H9 (cell line): ENCODE results near the gene ERBIN. TPM values are rescaled to one million over a fixed set of nuclear protein-coding genes. Genes with fewer than 3 reads are reported as not detected.

Experiments used
- DNase-seq: peaks from one replicate; pipeline ENCODE4 v3.0.0-alpha.2; 2017
- H2AFZ ChIP-seq: one replicate; pipeline ENCODE4 v1.6.1; 2013; ENCODE audit warnings: mild to moderate bottlenecking, low read length, control low read depth, moderate library complexity
- H2AK5ac ChIP-seq: 2 replicates; pipeline ENCODE4 v1.6.1; 2013; ENCODE audit warnings: low read length, control low read depth, mixed read lengths; ENCODE audit not compliant: insufficient read length
- H2BK120ac ChIP-seq: one replicate; pipeline ENCODE4 v1.6.1; 2013; ENCODE audit warnings: low read depth, mild to moderate bottlenecking, low read length, control low read depth, inconsistent platforms; ENCODE audit not compliant: poor library complexity, severe bottlenecking
- H2BK12ac ChIP-seq: 2 replicates; pipeline ENCODE4 v1.6.1; 2013; ENCODE audit warnings: low read length, control low read depth, mixed read lengths, low read depth; ENCODE audit not compliant: insufficient read length
- H2BK15ac ChIP-seq: 2 replicates; pipeline ENCODE4 v1.6.1; 2013; ENCODE audit warnings: low read depth, low read length, control low read depth
- H2BK20ac ChIP-seq: one replicate; pipeline ENCODE4 v1.6.1; 2013; ENCODE audit warnings: low read depth, mild to moderate bottlenecking, low read length, control low read depth, inconsistent platforms; ENCODE audit not compliant: poor library complexity, severe bottlenecking
- H2BK5ac ChIP-seq: 2 replicates; pipeline ENCODE4 v1.6.1; 2013; ENCODE audit warnings: low read length, control low read depth, mixed read lengths; ENCODE audit not compliant: insufficient read length
- H3K14ac ChIP-seq: 2 replicates; pipeline ENCODE4 v1.6.1; 2013; ENCODE audit warnings: low read length, control low read depth; ENCODE audit not compliant: insufficient read depth
- H3K18ac ChIP-seq: 2 replicates; pipeline ENCODE4 v1.6.1; 2013; ENCODE audit warnings: low read depth, mild to moderate bottlenecking, mixed read lengths, low read length, control low read depth; ENCODE audit not compliant: insufficient read length
- H3K23ac ChIP-seq: 2 replicates; pipeline ENCODE4 v1.6.1; 2013; ENCODE audit warnings: low read length, control low read depth, mixed read lengths, low read depth; ENCODE audit not compliant: insufficient read length
- H3K23me2 ChIP-seq: 2 replicates; pipeline ENCODE4 v1.6.1; 2013; ENCODE audit warnings: low read depth, mild to moderate bottlenecking, mixed read lengths, low read length, control low read depth; ENCODE audit not compliant: insufficient read length, poor library complexity, severe bottlenecking
- H3K27ac ChIP-seq: 2 replicates; pipeline ENCODE4 v1.5.1; 2013; ENCODE audit warnings: low read length, control low read depth, mixed read lengths, low read depth; ENCODE audit not compliant: insufficient read length
- H3K27me3 ChIP-seq: 2 replicates; pipeline ENCODE4 v1.6.1; 2013; ENCODE audit warnings: low read length, control low read depth, inconsistent platforms; ENCODE audit not compliant: insufficient read depth
- H3K4ac ChIP-seq: 2 replicates; pipeline ENCODE4 v1.6.1; 2013; ENCODE audit warnings: low read depth, mild to moderate bottlenecking, control low read depth, inconsistent platforms, low read length, moderate library complexity
- H3K4me1 ChIP-seq: 2 replicates; pipeline ENCODE4 v1.6.1; 2013; ENCODE audit warnings: low read length, control low read depth, inconsistent platforms; ENCODE audit not compliant: insufficient read depth
- H3K4me2 ChIP-seq: 2 replicates; pipeline ENCODE4 v1.6.1; 2013; ENCODE audit warnings: low read length, control low read depth, mixed read lengths; ENCODE audit not compliant: insufficient read length, insufficient read depth
- H3K56ac ChIP-seq: 2 replicates; pipeline ENCODE4 v1.6.1; 2013; ENCODE audit warnings: low read depth, mild to moderate bottlenecking, mixed read lengths, low read length, control low read depth; ENCODE audit not compliant: insufficient read length
- H3K79me1 ChIP-seq: 2 replicates; pipeline ENCODE4 v1.6.1; 2013; ENCODE audit warnings: low read depth, mild to moderate bottlenecking, moderate library complexity, low read length, control low read depth, inconsistent platforms; ENCODE audit not compliant: insufficient read depth, poor library complexity, severe bottlenecking
- H3K79me2 ChIP-seq: 2 replicates; pipeline ENCODE4 v1.6.1; 2013; ENCODE audit warnings: low read length, control low read depth, inconsistent platforms; ENCODE audit not compliant: insufficient read depth
- H3K9ac ChIP-seq: 2 replicates; pipeline ENCODE4 v1.6.1; 2013; ENCODE audit warnings: low read length, control low read depth, mixed read lengths; ENCODE audit not compliant: insufficient read length; ENCODE audit errors: extremely low read depth
- H3K9me3 ChIP-seq: one replicate; pipeline ENCODE4 v1.6.1; 2013; ENCODE audit warnings: low read depth, low read length, inconsistent platforms; ENCODE audit not compliant: control insufficient read depth
- H3T11ph ChIP-seq: one replicate; pipeline ENCODE4 v1.6.1; 2013; ENCODE audit warnings: mild to moderate bottlenecking, low read length, control low read depth, inconsistent platforms
- H4K20me1 ChIP-seq: one replicate; pipeline ENCODE4 v1.6.1; 2013; ENCODE audit not compliant: control insufficient read depth, insufficient read length, insufficient read depth
- H4K5ac ChIP-seq: 2 replicates; pipeline ENCODE4 v1.6.1; 2013; ENCODE audit warnings: low read depth, mild to moderate bottlenecking, mixed read lengths, low read length, control low read depth; ENCODE audit not compliant: insufficient read length
- H4K8ac ChIP-seq: replicated peaks from 2 replicates; pipeline ENCODE4 v1.6.1; 2013; ENCODE audit warnings: low read length, control low read depth, mixed read lengths, low read depth; ENCODE audit not compliant: insufficient read length
- H4K91ac ChIP-seq: 2 replicates; pipeline ENCODE4 v1.6.1; 2013; ENCODE audit warnings: low read depth, mild to moderate bottlenecking, moderate library complexity, mixed read lengths, low read length, control low read depth; ENCODE audit not compliant: insufficient read length
- H3K27ac Mint-ChIP-seq, 3 experiments: 2 replicates in 2 of 3; 3 replicates in 1 of 3; pipeline ENCODE4 v1.8.0; 2020 to 2021; ENCODE audit warnings: mixed read lengths in 3 of 3, mild to moderate bottlenecking in 1 of 3, moderate library complexity in 1 of 3
- H3K27me3 Mint-ChIP-seq: 2 replicates; pipeline ENCODE4 v1.8.0; 2021; ENCODE audit warnings: low read depth, mild to moderate bottlenecking, moderate library complexity, mixed read lengths
- H3K36me3 Mint-ChIP-seq, 3 experiments: 2 replicates in 2 of 3; 3 replicates in 1 of 3; pipeline ENCODE4 v1.8.0; 2020 to 2021; ENCODE audit warnings: low read depth in 3 of 3, mixed read lengths in 3 of 3; ENCODE audit not compliant: insufficient read depth in 1 of 3
- H3K4me1 Mint-ChIP-seq, 2 experiments: 2 replicates each; pipeline ENCODE4 v1.8.0; 2020; ENCODE audit warnings: mixed read lengths in 2 of 2
- H3K4me3 Mint-ChIP-seq, 2 experiments: 2 replicates in 1 of 2; 3 replicates in 1 of 2; pipeline ENCODE4 v1.8.0; 2020 to 2021; ENCODE audit warnings: mild to moderate bottlenecking in 2 of 2, mixed read lengths in 2 of 2, moderate library complexity in 1 of 2
- H3K9me3 Mint-ChIP-seq, 2 experiments: 2 replicates in 1 of 2; 3 replicates in 1 of 2; pipeline ENCODE4 v1.8.0; 2020; ENCODE audit warnings: mild to moderate bottlenecking in 2 of 2, mixed read lengths in 2 of 2, moderate library complexity in 1 of 2
- WGBS: extraction: QIAGEN DNeasy Blood & Tissue Kit; methylation state at CpG from one replicate; pipeline ENCODE4 v1.1.7; 2013; ENCODE audit warnings: missing lambda C conversion rate, low lambda C conversion rate, mixed read lengths; ENCODE audit not compliant: insufficient read length; ENCODE audit errors: extremely low coverage; 5-methylcytosine and 5-hydroxymethylcytosine counted together
- total RNA-seq: library from RNA; stranded (reverse); gene quantifications from 2 replicates; pipeline ENCODE4 v1.2.1, GENCODE V29; 2021
- TF ChIP-seq, protein P1 (sequence below): fragments of 200-600 bp; sonication (generic); conservative IDR thresholded peaks from 3 replicates; pipeline ENCODE4 v1.8.0; 2021; ENCODE audit warnings: antibody characterized with exemption, mild to moderate bottlenecking

ERBIN gene
- total RNA-seq, 1 experiment from 2014 or later = 42.9 TPM

DNA sequence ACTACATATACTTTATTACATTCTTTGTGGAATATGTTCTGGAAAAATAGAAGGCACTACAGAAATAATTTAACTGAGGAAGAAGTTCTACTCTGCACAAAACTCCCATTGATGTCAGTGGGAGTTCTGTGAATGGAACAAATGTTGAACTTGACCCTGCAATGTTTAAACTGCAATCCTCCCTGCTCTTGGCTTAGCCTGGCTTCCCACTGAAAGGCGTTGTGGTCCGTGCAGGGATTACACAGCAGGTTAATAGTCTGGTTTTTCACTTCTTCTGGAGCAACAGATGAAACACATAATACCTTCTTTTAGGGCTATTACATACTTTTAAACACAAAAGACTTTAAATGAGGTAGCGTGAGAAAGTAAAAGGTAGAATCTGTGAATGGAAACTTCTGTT, 12.9 kb upstream of the ERBIN start:
- no peak overlapping the region for H4K8ac ChIP-seq
- H3K4me1 ChIP-seq = peaks cover 2% of the 10 kb centered on the region; the same call in 1 of the 2 replicates
- TF ChIP-seq, protein P1, sequence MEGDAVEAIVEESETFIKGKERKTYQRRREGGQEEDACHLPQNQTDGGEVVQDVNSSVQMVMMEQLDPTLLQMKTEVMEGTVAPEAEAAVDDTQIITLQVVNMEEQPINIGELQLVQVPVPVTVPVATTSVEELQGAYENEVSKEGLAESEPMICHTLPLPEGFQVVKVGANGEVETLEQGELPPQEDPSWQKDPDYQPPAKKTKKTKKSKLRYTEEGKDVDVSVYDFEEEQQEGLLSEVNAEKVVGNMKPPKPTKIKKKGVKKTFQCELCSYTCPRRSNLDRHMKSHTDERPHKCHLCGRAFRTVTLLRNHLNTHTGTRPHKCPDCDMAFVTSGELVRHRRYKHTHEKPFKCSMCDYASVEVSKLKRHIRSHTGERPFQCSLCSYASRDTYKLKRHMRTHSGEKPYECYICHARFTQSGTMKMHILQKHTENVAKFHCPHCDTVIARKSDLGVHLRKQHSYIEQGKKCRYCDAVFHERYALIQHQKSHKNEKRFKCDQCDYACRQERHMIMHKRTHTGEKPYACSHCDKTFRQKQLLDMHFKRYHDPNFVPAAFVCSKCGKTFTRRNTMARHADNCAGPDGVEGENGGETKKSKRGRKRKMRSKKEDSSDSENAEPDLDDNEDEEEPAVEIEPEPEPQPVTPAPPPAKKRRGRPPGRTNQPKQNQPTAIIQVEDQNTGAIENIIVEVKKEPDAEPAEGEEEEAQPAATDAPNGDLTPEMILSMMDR = no peak
- no peaks in the 10 kb centered on the region for H3K23me2 ChIP-seq
- no peaks in the 10 kb centered on the region for H3K79me1 ChIP-seq
- no peak overlapping the region for H3K27ac ChIP-seq
- no peak overlapping the region for H2BK120ac ChIP-seq
- no peak overlapping the region for H4K5ac ChIP-seq
- no peaks in the 10 kb centered on the region for H3K79me2 ChIP-seq
- WGBS = no CpG with 5 or more reads among the region's 3 CpGs
- no peak overlapping the region for H2BK5ac ChIP-seq
- Mint-ChIP-seq H3K36me3 (no peaks in the 10 kb centered on the region), H3K4me3 (no peak overlapping the region), H3K27ac (no peak overlapping the region), H3K4me1 (peaks cover 0 to 3% of the 10 kb centered on the region in 2 experiments; a peak in 1 of 4 replicates), H3K9me3 (no peaks in the 10 kb centered on the region), H3K27me3 (no peaks in the 10 kb centered on the region)
- H3K4me2 ChIP-seq = no peak overlapping the region
- no peaks in the 10 kb centered on the region for H4K20me1 ChIP-seq
- no peak overlapping the region for H3K4ac ChIP-seq
- H3K27me3 ChIP-seq = no peaks in the 10 kb centered on the region
- H2AFZ ChIP-seq = no peak overlapping the region
- H3K14ac ChIP-seq = no peak overlapping the region
- H3K23ac ChIP-seq = no peak overlapping the region
- no peak overlapping the region for H4K91ac ChIP-seq
- H3K9ac ChIP-seq = no peak overlapping the region
- H3K18ac ChIP-seq = no peak overlapping the region
- H3K56ac ChIP-seq = no peak overlapping the region
- DNase-seq = no peak
- H2BK15ac ChIP-seq = no peak overlapping the region
- H3T11ph ChIP-seq = no peak overlapping the region
- H3K9me3 ChIP-seq = no peaks in the 10 kb centered on the region
- H2BK20ac ChIP-seq = no peak overlapping the region
- H2AK5ac ChIP-seq = no peak overlapping the region
- H2BK12ac ChIP-seq = no peak overlapping the region
